Thoracic aorta (tissue), 2 donors: ENCODE measurements around the gene CLCN2. TPM values are rescaled to one million over a fixed set of nuclear protein-coding genes. Genes with fewer than 3 reads are reported as not detected.

Experiments
- ATAC-seq: fragments of 150-250 bp; one replicate; pipeline ENCODE4 v1.8.0; 2017; ENCODE audit warnings: low read depth; ENCODE audit not compliant: insufficient number of reproducible peaks, low FRiP score
- DNase-seq: peaks from one replicate; pipeline ENCODE4 v3.0.0-alpha.2; 2020; ENCODE audit warnings: low spot score
- H3K27ac ChIP-seq, 2 donors: fragments of 200-600 bp; sonication (generic); 1 replicate in 1 of 2; 2 replicates in 1 of 2; pipeline ENCODE4 v1.5.1; 2016; ENCODE audit warnings: mild to moderate bottlenecking in 2 of 2, moderate library complexity in 2 of 2
- H3K27me3 ChIP-seq: fragments of 200-600 bp; sonication (generic); replicated peaks from 2 replicates; pipeline ENCODE4 v1.6.0; 2016; ENCODE audit warnings: mild to moderate bottlenecking; ENCODE audit not compliant: insufficient read depth
- H3K36me3 ChIP-seq: fragments of 200-600 bp; sonication (generic); one replicate; pipeline ENCODE4 v1.5.1; 2016
- H3K4me1 ChIP-seq, 2 donors: fragments of 200-600 bp; sonication (generic); 1 replicate in 1 of 2; 2 replicates in 1 of 2; pipeline versions ENCODE4 v1.5.1 to v1.6.0; 2016; ENCODE audit warnings: low read depth in 2 of 2, mild to moderate bottlenecking in 1 of 2; ENCODE audit not compliant: control insufficient read depth in 1 of 2
- H3K4me3 ChIP-seq: fragments of 200-600 bp; sonication (generic); 2 replicates; pipeline ENCODE4 v1.5.1; 2016; ENCODE audit warnings: mild to moderate bottlenecking
- H3K9me3 ChIP-seq: fragments of 200-600 bp; sonication (generic); 2 replicates; pipeline ENCODE4 v1.5.1; 2016
- total RNA-seq, 2 donors: library from RNA; depleted of rRNA; stranded (reverse); fragments of >200 nt; gene quantifications; one replicate each; pipeline versions ENCODE4 v1.1.0 to v1.2.3, GENCODE V29; 2016
- TF ChIP-seq, protein P1 (sequence below): fragments of 200-600 bp; sonication (generic); IDR thresholded peaks from one replicate; pipeline ENCODE4 v1.5.1; 2019; ENCODE audit warnings: antibody characterized with exemption

Gene CLCN2
- total RNA-seq, 2 donors from 2014 or later: 4.3 to 8.0 TPM

DNA sequence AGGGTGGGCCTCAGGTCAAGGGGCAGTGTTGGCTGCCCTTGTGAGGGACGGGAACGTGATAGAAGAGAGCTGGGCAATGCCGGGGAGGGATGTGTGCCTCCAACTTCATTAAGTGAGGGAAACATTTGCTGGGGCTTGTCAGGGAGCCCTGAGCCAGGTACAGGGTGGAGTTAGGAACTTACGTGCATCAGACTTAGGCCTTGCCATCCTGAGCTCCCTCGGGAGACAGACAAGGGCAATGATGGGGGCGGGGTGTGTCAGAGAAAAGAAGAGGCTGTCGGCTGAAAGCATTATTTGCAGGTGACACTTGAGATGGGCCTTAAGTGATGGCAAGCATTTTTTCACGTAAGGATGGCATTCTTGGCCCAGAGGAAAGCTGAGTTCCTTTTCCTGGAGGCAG, 22.4 kb downstream of the CLCN2 start:
- Histone ChIP-seq H3K4me1 (peaks cover 16 to 40% of the 10 kb centered on the region in 2 donors), H3K9me3 (no peaks in the 10 kb centered on the region), H3K36me3 (peaks cover 23% of the 10 kb centered on the region), H3K4me3 (peak overlapping the region; percentile 93), H3K27ac (peak overlapping the region; percentile 92 to 94), H3K27me3 (no peaks in the 10 kb centered on the region)
- DNase-seq: no peak
- no peak for ATAC-seq
- TF ChIP-seq, protein P1, sequence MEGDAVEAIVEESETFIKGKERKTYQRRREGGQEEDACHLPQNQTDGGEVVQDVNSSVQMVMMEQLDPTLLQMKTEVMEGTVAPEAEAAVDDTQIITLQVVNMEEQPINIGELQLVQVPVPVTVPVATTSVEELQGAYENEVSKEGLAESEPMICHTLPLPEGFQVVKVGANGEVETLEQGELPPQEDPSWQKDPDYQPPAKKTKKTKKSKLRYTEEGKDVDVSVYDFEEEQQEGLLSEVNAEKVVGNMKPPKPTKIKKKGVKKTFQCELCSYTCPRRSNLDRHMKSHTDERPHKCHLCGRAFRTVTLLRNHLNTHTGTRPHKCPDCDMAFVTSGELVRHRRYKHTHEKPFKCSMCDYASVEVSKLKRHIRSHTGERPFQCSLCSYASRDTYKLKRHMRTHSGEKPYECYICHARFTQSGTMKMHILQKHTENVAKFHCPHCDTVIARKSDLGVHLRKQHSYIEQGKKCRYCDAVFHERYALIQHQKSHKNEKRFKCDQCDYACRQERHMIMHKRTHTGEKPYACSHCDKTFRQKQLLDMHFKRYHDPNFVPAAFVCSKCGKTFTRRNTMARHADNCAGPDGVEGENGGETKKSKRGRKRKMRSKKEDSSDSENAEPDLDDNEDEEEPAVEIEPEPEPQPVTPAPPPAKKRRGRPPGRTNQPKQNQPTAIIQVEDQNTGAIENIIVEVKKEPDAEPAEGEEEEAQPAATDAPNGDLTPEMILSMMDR: no peak

GRCh38 chr3:184338511-184338945, 22.9 kb downstream of the CLCN2 start:
- H3K4me1 ChIP-seq: peaks cover 16 to 40% of the 10 kb centered on the region in 2 donors
- DNase-seq: peak; percentile 60
- no peaks in the 10 kb centered on the region for H3K27me3 ChIP-seq
- peak; percentile 21 for ATAC-seq
- peak overlapping the region; percentile 92 to 94 for H3K27ac ChIP-seq
- no peaks in the 10 kb centered on the region for H3K9me3 ChIP-seq
- H3K4me3 ChIP-seq: peak overlapping the region; percentile 93
- TF ChIP-seq, protein P1: peak; percentile 44
- peaks cover 25% of the 10 kb centered on the region for H3K36me3 ChIP-seq

DNA sequence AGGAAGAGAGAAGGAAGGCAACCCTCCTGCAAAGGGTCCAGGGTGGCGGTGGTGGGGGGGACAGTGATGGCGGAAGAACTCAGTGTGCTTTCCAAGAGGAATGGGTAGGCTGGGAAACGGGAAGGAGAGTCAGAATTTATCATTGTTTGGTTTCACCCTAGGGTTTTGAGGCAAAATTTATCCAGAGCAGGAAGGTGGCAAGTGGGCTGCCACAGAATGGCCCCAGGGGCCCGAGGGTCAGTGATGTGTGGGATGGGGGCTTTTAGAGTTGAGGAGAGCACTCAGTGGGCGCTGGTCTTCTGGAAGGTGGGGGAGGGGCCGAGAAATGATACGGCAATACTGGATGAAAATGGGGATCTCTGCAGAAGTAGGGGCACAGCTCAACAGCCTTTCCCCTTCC, 23.4 kb downstream of the CLCN2 start:
- DNase-seq (no peak), ATAC-seq (no peak)
- Histone ChIP-seq H3K36me3 (peaks cover 27% of the 10 kb centered on the region), H3K9me3 (no peaks in the 10 kb centered on the region), H3K27me3 (no peaks in the 10 kb centered on the region), H3K4me1 (peaks cover 16 to 40% of the 10 kb centered on the region in 2 donors), H3K27ac (peak overlapping the region; percentile 92 to 94), H3K4me3 (peak overlapping the region; percentile 93)
- TF ChIP-seq, protein P1: no peak

DNA sequence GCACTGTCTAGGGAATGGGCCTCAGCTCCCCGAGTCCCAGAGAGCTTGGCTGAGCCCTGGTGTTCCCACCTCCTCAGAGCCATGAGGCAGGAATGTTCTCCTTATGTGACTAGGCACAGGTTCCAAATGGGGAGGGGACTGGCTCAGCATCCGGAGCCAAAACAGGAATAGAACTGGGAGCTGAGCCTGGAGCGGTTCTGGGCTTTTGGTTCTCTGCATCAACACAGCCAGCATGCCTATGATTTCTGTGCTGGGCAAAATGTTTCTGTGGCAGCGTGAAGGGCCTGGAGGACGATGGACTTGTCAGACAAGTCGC, 24.0 kb downstream of the CLCN2 start, which contains the start of gene FAM131A:
TSS of gene FAM131A (plus strand) at position 202 of the 316 bp plus-strand sequence. CDS start at position 233, 31 bp downstream.
- TF ChIP-seq, protein P1: no peak
- Histone ChIP-seq H3K9me3 (no peaks in the 10 kb centered on the region), H3K27ac (peak within 1 kb of the TSS; percentile 92 to 94), H3K4me3 (peak within 1 kb of the TSS; percentile 93), H3K36me3 (peaks cover 26% of the 10 kb centered on the region), H3K4me1 (peaks cover 16 to 40% of the 10 kb centered on the region in 2 donors), H3K27me3 (no peaks in the 10 kb centered on the region)
- ATAC-seq (peak; percentile 57), DNase-seq (peak; percentile 67)

DNA sequence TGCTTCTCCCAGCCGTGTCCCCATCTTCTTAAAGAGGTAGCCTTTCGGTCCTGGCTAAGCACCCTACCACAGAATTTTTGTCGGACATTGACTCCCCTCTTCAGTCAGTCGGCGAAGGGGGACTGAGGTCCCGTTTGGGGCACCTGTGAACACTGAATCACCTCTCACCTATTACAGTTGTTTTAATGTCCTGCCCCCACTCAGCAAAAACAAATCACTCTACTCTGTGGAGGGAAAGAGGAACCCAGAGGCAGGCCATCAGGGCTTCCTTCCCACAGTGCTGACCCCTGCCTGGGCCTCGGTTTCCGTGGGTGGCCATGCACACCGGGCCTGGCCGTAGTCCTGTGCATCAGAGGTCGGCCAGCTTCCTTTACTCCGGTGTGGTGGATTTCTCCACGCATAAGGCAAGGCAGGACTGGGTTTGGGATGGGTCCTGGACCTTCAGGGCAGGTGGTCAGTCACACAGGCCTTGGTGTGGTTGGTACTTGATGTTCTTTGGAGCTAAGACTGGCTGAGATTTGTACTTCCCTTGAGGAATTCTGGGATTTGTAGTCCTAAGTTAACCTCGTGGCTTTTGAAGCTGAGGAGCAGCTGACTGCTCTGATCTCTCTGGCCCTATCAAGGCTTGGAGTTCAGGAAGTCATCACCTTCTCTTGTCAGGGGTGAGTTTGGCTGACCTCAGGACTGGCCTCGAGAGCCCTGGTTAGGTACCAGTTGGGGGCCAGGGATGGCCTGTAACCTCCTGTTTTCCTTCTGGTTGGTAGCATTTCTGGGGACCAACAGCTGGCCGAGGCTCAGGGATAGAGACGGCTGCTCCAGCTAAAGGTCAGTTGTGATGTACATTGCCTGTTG, 24.6 kb downstream of the CLCN2 start:
- H3K4me1 ChIP-seq: peaks cover 16 to 43% of the 10 kb centered on the region in 2 donors
- H3K4me3 ChIP-seq: peak overlapping the region; percentile 93
- DNase-seq: no peak
- TF ChIP-seq, protein P1: no peak
- no peaks in the 10 kb centered on the region for H3K27me3 ChIP-seq
- peak overlapping the region; percentile 92 to 94 for H3K27ac ChIP-seq
- H3K36me3 ChIP-seq: peaks cover 26% of the 10 kb centered on the region
- ATAC-seq: peak; percentile 51
- H3K9me3 ChIP-seq: no peaks in the 10 kb centered on the region
